Endodermal cell (in vitro differentiated cells): Measurements from ENCODE around the gene BCKDHB. TPM values are rescaled to one million over a fixed set of nuclear protein-coding genes. Genes with fewer than 3 reads are reported as not detected.

Source experiments
- DNase-seq: peaks from one replicate; pipeline ENCODE4 v3.0.0-alpha.2; 2017
- H3K27ac ChIP-seq: 2 replicates; pipeline ENCODE4 v1.5.1; 2013; ENCODE audit warnings: mild to moderate bottlenecking, low read depth, low read length, moderate library complexity
- H3K27me3 ChIP-seq: 2 replicates; pipeline ENCODE4 v1.6.1; 2013; ENCODE audit warnings: mild to moderate bottlenecking, low read length, moderate library complexity; ENCODE audit not compliant: insufficient read depth, control insufficient read depth, poor library complexity, severe bottlenecking
- H3K36me3 ChIP-seq: 2 replicates; pipeline ENCODE4 v1.7.0; 2013; ENCODE audit warnings: mild to moderate bottlenecking, low read length, moderate library complexity; ENCODE audit not compliant: control insufficient read depth, insufficient read depth
- H3K4me1 ChIP-seq: one replicate; pipeline ENCODE4 v1.7.0; 2013; ENCODE audit warnings: low read length; ENCODE audit not compliant: control insufficient read depth, insufficient read depth
- H3K4me3 ChIP-seq: 2 replicates; pipeline ENCODE4 v1.5.1; 2013; ENCODE audit warnings: mild to moderate bottlenecking, low read length, moderate library complexity
- H3K9ac ChIP-seq: 2 replicates; pipeline ENCODE4 v1.6.1; 2013; ENCODE audit warnings: mild to moderate bottlenecking, low read length, moderate library complexity; ENCODE audit not compliant: poor library complexity, severe bottlenecking; ENCODE audit errors: extremely low read depth
- H3K9me3 ChIP-seq: 2 replicates; pipeline ENCODE4 v1.6.1; 2013; ENCODE audit warnings: mild to moderate bottlenecking, low read length, moderate library complexity; ENCODE audit not compliant: control insufficient read depth
- H3K27ac Mint-ChIP-seq: 2 replicates; pipeline ENCODE4 v1.8.0; 2020; ENCODE audit warnings: mixed read lengths
- H3K27me3 Mint-ChIP-seq: 2 replicates; pipeline ENCODE4 v1.8.0; 2021; ENCODE audit warnings: mild to moderate bottlenecking, mixed read lengths; ENCODE audit not compliant: insufficient read depth
- H3K36me3 Mint-ChIP-seq: 2 replicates; pipeline ENCODE4 v1.8.0; 2020; ENCODE audit warnings: low read depth, mixed read lengths
- H3K4me1 Mint-ChIP-seq: 2 replicates; pipeline ENCODE4 v1.8.0; 2020; ENCODE audit warnings: mixed read lengths
- H3K4me3 Mint-ChIP-seq: 2 replicates; pipeline ENCODE4 v1.8.0; 2020; ENCODE audit warnings: mild to moderate bottlenecking, moderate library complexity, mixed read lengths
- H3K9me3 Mint-ChIP-seq: 2 replicates; pipeline ENCODE4 v1.8.0; 2020; ENCODE audit warnings: mild to moderate bottlenecking, mixed read lengths
- WGBS, 2 experiments: methylation state at CpG; one replicate each; pipeline versions ENCODE4 v1.1.5 to v1.1.7; 2013; ENCODE audit warnings: missing lambda C conversion rate in 2 of 2, mixed read lengths in 1 of 2; ENCODE audit not compliant: insufficient coverage in 1 of 2, insufficient read length in 1 of 2; 5-methylcytosine and 5-hydroxymethylcytosine counted together
- total RNA-seq, 2 donors: library from RNA; stranded (reverse); fragmentation: NEBNext Ultra II Directional in 1 of 2; extraction: Animal tissue kit (Norgen Biotek cat#: 25700) in 1 of 2; gene quantifications; 2 replicates in 1 of 2; 3 replicates in 1 of 2; pipeline ENCODE4 v1.2.1, GENCODE V29; 2021
- TF ChIP-seq, protein P1 (sequence below): fragments of 200-600 bp; sonication (generic); conservative IDR thresholded peaks from 2 replicates; pipeline ENCODE4 v1.5.0; 2021; ENCODE audit warnings: antibody characterized with exemption, mild to moderate bottlenecking

BCKDHB gene
- total RNA-seq, 2 donors from 2014 or later: 35.1 to 36.4 TPM

DNA sequence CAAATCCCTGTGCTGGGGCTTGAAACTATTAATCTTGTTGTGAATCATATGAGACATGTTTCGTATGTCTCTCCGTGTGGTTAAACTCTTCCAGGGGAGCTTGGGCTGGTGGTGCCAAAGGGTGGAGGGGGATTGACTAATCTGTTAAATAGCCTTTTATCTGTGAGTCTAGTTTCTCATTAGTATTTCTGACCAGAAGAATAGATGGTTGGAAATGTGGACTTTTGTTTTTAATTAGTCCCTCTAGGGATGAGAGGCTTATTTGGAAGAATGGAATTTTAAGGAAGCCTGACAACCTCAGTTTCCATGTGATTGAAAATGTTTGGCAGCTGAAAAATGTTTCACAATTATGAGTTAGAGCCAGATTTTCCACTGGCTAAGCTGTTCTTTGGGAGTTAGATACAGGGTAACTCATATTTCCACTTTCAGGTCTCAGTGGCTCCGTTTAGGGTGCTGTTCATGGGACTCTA lies 117.3 kb downstream of the BCKDHB start:
- Histone ChIP-seq H3K9me3 (no peaks in the 10 kb centered on the region), H3K36me3 (peaks cover 6% of the 10 kb centered on the region), H3K27ac (no peak overlapping the region), H3K27me3 (no peaks in the 10 kb centered on the region), H3K9ac (no peak overlapping the region), H3K4me1 (no peaks in the 10 kb centered on the region), H3K4me3 (no peak overlapping the region)
- H3K27ac Mint-ChIP-seq: no peak overlapping the region
- TF ChIP-seq, protein P1, sequence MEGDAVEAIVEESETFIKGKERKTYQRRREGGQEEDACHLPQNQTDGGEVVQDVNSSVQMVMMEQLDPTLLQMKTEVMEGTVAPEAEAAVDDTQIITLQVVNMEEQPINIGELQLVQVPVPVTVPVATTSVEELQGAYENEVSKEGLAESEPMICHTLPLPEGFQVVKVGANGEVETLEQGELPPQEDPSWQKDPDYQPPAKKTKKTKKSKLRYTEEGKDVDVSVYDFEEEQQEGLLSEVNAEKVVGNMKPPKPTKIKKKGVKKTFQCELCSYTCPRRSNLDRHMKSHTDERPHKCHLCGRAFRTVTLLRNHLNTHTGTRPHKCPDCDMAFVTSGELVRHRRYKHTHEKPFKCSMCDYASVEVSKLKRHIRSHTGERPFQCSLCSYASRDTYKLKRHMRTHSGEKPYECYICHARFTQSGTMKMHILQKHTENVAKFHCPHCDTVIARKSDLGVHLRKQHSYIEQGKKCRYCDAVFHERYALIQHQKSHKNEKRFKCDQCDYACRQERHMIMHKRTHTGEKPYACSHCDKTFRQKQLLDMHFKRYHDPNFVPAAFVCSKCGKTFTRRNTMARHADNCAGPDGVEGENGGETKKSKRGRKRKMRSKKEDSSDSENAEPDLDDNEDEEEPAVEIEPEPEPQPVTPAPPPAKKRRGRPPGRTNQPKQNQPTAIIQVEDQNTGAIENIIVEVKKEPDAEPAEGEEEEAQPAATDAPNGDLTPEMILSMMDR: no peak
- H3K27me3 Mint-ChIP-seq: no peaks in the 10 kb centered on the region
- 96% methylated on average over 3 of the region's 3 CpGs; no CpG with 5 or more reads in 1 of the 2 experiments for WGBS, 2 experiments
- H3K4me3 Mint-ChIP-seq: no peak overlapping the region
- peaks cover 19% of the 10 kb centered on the region for H3K4me1 Mint-ChIP-seq
- H3K9me3 Mint-ChIP-seq: no peaks in the 10 kb centered on the region
- peaks cover 18% of the 10 kb centered on the region for H3K36me3 Mint-ChIP-seq
- DNase-seq: no peak

DNA sequence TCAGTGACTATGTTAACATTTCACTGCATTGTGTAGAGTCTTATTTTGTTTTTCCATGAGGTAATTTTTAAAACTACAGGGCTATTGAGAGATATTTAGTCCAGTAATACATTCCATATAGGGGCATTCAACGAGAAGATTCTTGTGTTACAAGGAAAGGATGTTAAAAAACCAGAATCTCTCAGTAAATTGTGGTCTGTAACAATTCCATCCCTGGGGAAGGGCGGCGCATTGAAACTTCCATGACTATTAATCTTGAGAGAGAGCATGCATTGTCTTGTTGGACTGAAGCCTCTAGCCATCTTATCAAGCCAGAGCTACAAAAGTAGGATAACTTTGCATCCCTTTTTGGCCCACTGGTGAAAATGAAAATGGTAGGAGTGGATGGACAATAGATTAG lies 119.7 kb downstream of the BCKDHB start:
- H3K36me3 ChIP-seq: peaks cover 4% of the 10 kb centered on the region
- H3K27me3 ChIP-seq: no peaks in the 10 kb centered on the region
- Mint-ChIP-seq H3K9me3 (no peaks in the 10 kb centered on the region), H3K4me1 (peaks cover 19% of the 10 kb centered on the region), H3K4me3 (no peak overlapping the region), H3K27ac (no peak overlapping the region), H3K36me3 (peaks cover 14% of the 10 kb centered on the region), H3K27me3 (no peaks in the 10 kb centered on the region)
- H3K9ac ChIP-seq: no peak overlapping the region
- H3K4me3 ChIP-seq: no peak overlapping the region
- no peak for DNase-seq
- TF ChIP-seq, protein P1: no peak
- 90% methylated on average over 3 of the region's 3 CpGs for WGBS, 2 experiments
- H3K4me1 ChIP-seq: no peaks in the 10 kb centered on the region
- H3K27ac ChIP-seq: no peak overlapping the region
- H3K9me3 ChIP-seq: no peaks in the 10 kb centered on the region

GRCh38 chr6:80226699-80227098 lies 120.2 kb downstream of the BCKDHB start:
- Histone ChIP-seq H3K9ac (no peak overlapping the region), H3K36me3 (peaks cover 4% of the 10 kb centered on the region), H3K27ac (no peak overlapping the region), H3K27me3 (no peaks in the 10 kb centered on the region), H3K4me1 (no peaks in the 10 kb centered on the region), H3K4me3 (no peak overlapping the region), H3K9me3 (no peaks in the 10 kb centered on the region)
- Mint-ChIP-seq H3K4me3 (no peak overlapping the region), H3K9me3 (no peaks in the 10 kb centered on the region), H3K4me1 (peaks cover 19% of the 10 kb centered on the region), H3K36me3 (peaks cover 13% of the 10 kb centered on the region), H3K27me3 (no peaks in the 10 kb centered on the region), H3K27ac (no peak overlapping the region)
- WGBS, 2 experiments: 91 to 94% methylated on average over 3 to 5 of the region's 5 CpGs
- TF ChIP-seq, protein P1: no peak
- DNase-seq: no peak
